GM19023 (cell line): ENCODE data around the gene LYZL6.

Experiments used
- ATAC-seq: cut with Tn5 transposase; IDR thresholded peaks from one replicate; pipeline ENCODE4 v1.9.1; 2021; ENCODE audit warnings: mild to moderate bottlenecking, moderate library complexity; ENCODE audit not compliant: unreplicated experiment

The LYZL6 gene

GRCh38 chr17:35889241-35889640 lies 54.3 kb downstream of the LYZL6 start:
- no peak for ATAC-seq
